GDM1 (cell line): ENCODE measurements around the gene ECE1.
"Not testable (repeated sequence)": the region's sequence is repeated elsewhere in the genome, so short reads cannot be mapped to it uniquely, and the experiment has no call there.

ENCODE experiments used
- DNase-seq: peaks from one replicate; lab custom pipeline; 2025; lab: John Stamatoyannopoulos, UW

Gene ECE1

GRCh38 chr1:21178271-21178670, 112.0 kb downstream of the ECE1 start:
- DNase-seq, result not testable (repeated sequence)

GRCh38 chr1:21176586-21177555, 113.4 kb downstream of the ECE1 start, which contains the start of gene EIF4G3:
EIF4G3 (minus strand) TSS chr1:21176897; CDS start chr1:21002742, 174,155 bp downstream.
- peak; percentile 94 for DNase-seq

GRCh38 chr1:21175670-21176581, 114.3 kb downstream of the ECE1 start:
- DNase-seq, result no peak

- peak; percentile 62 for DNase-seq
Observed at GRCh38 chr1:21175324-21175669, 115.0 kb downstream of the ECE1 start.

- DNase-seq, result no peak
Observed at GRCh38 chr1:21174654-21175323, 115.5 kb downstream of the ECE1 start.

GRCh38 chr1:21174230-21174629, 116.0 kb downstream of the ECE1 start:
- DNase-seq, result no peak

GRCh38 chr1:21173096-21173495, 117.2 kb downstream of the ECE1 start:
- not testable (repeated sequence) for DNase-seq

GRCh38 chr1:21170837-21171236, 119.4 kb downstream of the ECE1 start:
- DNase-seq, result not testable (repeated sequence)

- DNase-seq, result no peak
Observed at GRCh38 chr1:21168444-21168843, 121.8 kb downstream of the ECE1 start.
